Muscle of arm (tissue), 12 donors: ENCODE data around the gene KIF26B. TPM values are rescaled to one million over a fixed set of nuclear protein-coding genes. Genes with fewer than 3 reads are reported as not detected.
A peak's percentile ranks its signal among the peaks of the same experiment; 100 is the strongest.
"Not testable (repeated sequence)": the region's sequence is repeated elsewhere in the genome, so short reads cannot be mapped to it uniquely, and the experiment has no call there.

Experiments
- DNase-seq: peaks from one replicate; pipeline ENCODE4 v3.0.0-alpha.2; 2013
- polyA plus RNA-seq, 12 donors: library from polyadenylated mRNA; unstranded; fragments of 120-200 nt; gene quantifications; one replicate each; pipeline ENCODE4 v1.2.1, GENCODE V29; 2013; ENCODE audit not compliant: insufficient read length in 12 of 12

The KIF26B gene
- polyA plus RNA-seq, 12 donors: 0.94 to 7.8 (median 1.1) TPM; not detected in 1

- peak; percentile 17 for DNase-seq
Observed at GRCh38 chr1:245388687-245389086, 233.9 kb downstream of the KIF26B start.

- no peak for DNase-seq
Observed at GRCh38 chr1:245389873-245390272, 235.1 kb downstream of the KIF26B start.

GRCh38 chr1:245390975-245391374 is 236.2 kb downstream of the KIF26B start:
- DNase-seq: no peak

- DNase-seq: no peak
Observed at GRCh38 chr1:245393694-245394093, 238.9 kb downstream of the KIF26B start.

- DNase-seq: peak; percentile 29
Observed at GRCh38 chr1:245395680-245396079, 240.9 kb downstream of the KIF26B start.

- no peak for DNase-seq
Observed at GRCh38 chr1:245396615-245397014, 241.8 kb downstream of the KIF26B start.

- DNase-seq: no peak
Observed at GRCh38 chr1:245397771-245398170, 243.0 kb downstream of the KIF26B start.

- DNase-seq: no peak
Observed at GRCh38 chr1:245398180-245398579, 243.4 kb downstream of the KIF26B start.

- DNase-seq: no peak
Observed at GRCh38 chr1:245401881-245402587, 247.2 kb downstream of the KIF26B start.

GRCh38 chr1:245402998-245403397 is 248.2 kb downstream of the KIF26B start:
- DNase-seq: not testable (repeated sequence)

- no peak for DNase-seq
Observed at GRCh38 chr1:245404527-245404926, 249.7 kb downstream of the KIF26B start.

GRCh38 chr1:245404952-245405351 is 250.2 kb downstream of the KIF26B start:
- DNase-seq: no peak

GRCh38 chr1:245406426-245406825 is 251.6 kb downstream of the KIF26B start:
- DNase-seq: no peak

GRCh38 chr1:245407983-245408382 is 253.2 kb downstream of the KIF26B start:
- DNase-seq: no peak

- DNase-seq: no peak
Observed at GRCh38 chr1:245409341-245410195, 254.8 kb downstream of the KIF26B start.

GRCh38 chr1:245411245-245412036 is 256.7 kb downstream of the KIF26B start:
- no peak for DNase-seq

- DNase-seq: no peak
Observed at GRCh38 chr1:245412306-245412705, 257.5 kb downstream of the KIF26B start.

GRCh38 chr1:245416781-245417180 is 262.0 kb downstream of the KIF26B start:
- DNase-seq: no peak

- DNase-seq: peak; percentile 51
Observed at GRCh38 chr1:245418077-245418476, 263.3 kb downstream of the KIF26B start.

GRCh38 chr1:245419461-245419978 is 264.7 kb downstream of the KIF26B start:
- DNase-seq: no peak

- no peak for DNase-seq
Observed at GRCh38 chr1:245419989-245420388, 265.2 kb downstream of the KIF26B start.

- no peak for DNase-seq
Observed at GRCh38 chr1:245420926-245421325, 266.1 kb downstream of the KIF26B start.
